Pulmonary artery endothelial cell (primary cell): Measurements from ENCODE around the gene PEPD. TPM values are rescaled to one million over a fixed set of nuclear protein-coding genes. Genes with fewer than 3 reads are reported as not detected.
"Not testable (repeated sequence)": the region's sequence is repeated elsewhere in the genome, so short reads cannot be mapped to it uniquely, and the experiment has no call there.

ENCODE experiments used
- DNase-seq: peaks from one replicate; pipeline ENCODE4 v3.0.0-alpha.2; 2011; ENCODE audit warnings: low read depth, low spot score
- total RNA-seq: library from RNA; depleted of rRNA; stranded (reverse); fragments of >200 nt; gene quantifications from 2 replicates; pipeline ENCODE4 v1.2.3, GENCODE V29; 2014

PEPD gene
- total RNA-seq = 56.1 and 63.5 TPM in 2 replicates

- DNase-seq = peak; percentile 52
These were observed at the start of gene PEPD for GRCh38 chr19:33521480-33522370. TSS of gene PEPD (minus strand) at chr19:33521791. CDS start at chr19:33521760, 31 bp downstream.

- no peak for DNase-seq
These were observed 48.2 kb upstream of the PEPD start for GRCh38 chr19:33569821-33570220.

GRCh38 chr19:33568706-33569105 is 47.1 kb upstream of the PEPD start:
- no peak for DNase-seq

GRCh38 chr19:33564836-33565338 is 43.3 kb upstream of the PEPD start:
- no peak for DNase-seq

- no peak for DNase-seq
These were observed 41.0 kb upstream of the PEPD start for GRCh38 chr19:33562636-33563035.

- DNase-seq = not testable (repeated sequence)
These were observed 40.1 kb upstream of the PEPD start for GRCh38 chr19:33561666-33562065.

GRCh38 chr19:33561261-33561660 is 39.7 kb upstream of the PEPD start:
- no peak for DNase-seq

GRCh38 chr19:33559996-33560395 is 38.4 kb upstream of the PEPD start:
- DNase-seq = no peak

GRCh38 chr19:33558856-33559255 is 37.3 kb upstream of the PEPD start:
- DNase-seq = no peak

GRCh38 chr19:33558151-33558550 is 36.6 kb upstream of the PEPD start:
- no peak for DNase-seq

- no peak for DNase-seq
These were observed 36.1 kb upstream of the PEPD start for GRCh38 chr19:33557720-33558119.

GRCh38 chr19:33557196-33557595 is 35.6 kb upstream of the PEPD start:
- DNase-seq = no peak

- no peak for DNase-seq
These were observed 34.7 kb upstream of the PEPD start for GRCh38 chr19:33556261-33556660.

GRCh38 chr19:33555726-33556125 is 34.1 kb upstream of the PEPD start:
- not testable (repeated sequence) for DNase-seq

- DNase-seq = no peak
These were observed 33.2 kb upstream of the PEPD start for GRCh38 chr19:33554821-33555220.

GRCh38 chr19:33554391-33554790 is 32.8 kb upstream of the PEPD start:
- no peak for DNase-seq

GRCh38 chr19:33553530-33554310 is 32.1 kb upstream of the PEPD start:
- DNase-seq = no peak

GRCh38 chr19:33552928-33553279 is 31.3 kb upstream of the PEPD start:
- DNase-seq = no peak

- DNase-seq = no peak
These were observed 30.8 kb upstream of the PEPD start for GRCh38 chr19:33552191-33552927.

GRCh38 chr19:33551676-33552075 is 30.1 kb upstream of the PEPD start:
- no peak for DNase-seq

- DNase-seq = no peak
These were observed 29.2 kb upstream of the PEPD start for GRCh38 chr19:33550768-33551167.

- DNase-seq = no peak
These were observed 26.1 kb upstream of the PEPD start for GRCh38 chr19:33547676-33548075.
